SU-DHL-6 (cell line): Measurements from ENCODE around the gene GLRA1.

Experiments
- H2AFZ ChIP-seq: fragments of 200-600 bp; sonication (generic); 2 replicates; pipeline ENCODE4 v1.6.1; 2014; ENCODE audit warnings: low read depth, mild to moderate bottlenecking, moderate library complexity, mixed read lengths, antibody characterized with exemption, low read length; ENCODE audit not compliant: severe bottlenecking
- H3F3A ChIP-seq: fragments of 200-600 bp; shearing (Covaris generic); 2 replicates; pipeline ENCODE4 v1.6.0; 2016; ENCODE audit warnings: antibody characterized with exemption, mild to moderate bottlenecking; ENCODE audit not compliant: insufficient read depth
- H3K27ac ChIP-seq: fragments of 200-600 bp; sonication (generic); 2 replicates; pipeline ENCODE4 v1.5.1; 2016; ENCODE audit warnings: low read depth, mild to moderate bottlenecking, low read length, moderate library complexity, mixed read lengths
- H3K27me3 ChIP-seq: fragments of 200-600 bp; sonication (generic), shearing (Covaris generic); 2 replicates; pipeline ENCODE4 v1.6.0; 2014; ENCODE audit warnings: mild to moderate bottlenecking, low read length
- H3K36me3 ChIP-seq: fragments of 200-600 bp; sonication (generic); 2 replicates; pipeline ENCODE4 v1.6.1; 2014; ENCODE audit warnings: mild to moderate bottlenecking, low read length, mixed read lengths
- H3K4me2 ChIP-seq: fragments of 300-600, 200-600 bp; shearing (Covaris generic), sonication (generic); 2 replicates; pipeline ENCODE4 v1.6.0; 2014; ENCODE audit warnings: low read length, low read depth, mild to moderate bottlenecking; ENCODE audit not compliant: poor library complexity, severe bottlenecking
- H3K4me3 ChIP-seq: fragments of 200-600 bp; sonication (generic); 2 replicates; pipeline ENCODE4 v1.5.1; 2014; ENCODE audit warnings: antibody characterized with exemption, low read length, mild to moderate bottlenecking, mixed read lengths; ENCODE audit not compliant: insufficient read depth, poor library complexity, severe bottlenecking
- H3K79me2 ChIP-seq: fragments of 200-600 bp; sonication (generic); 2 replicates; pipeline ENCODE4 v1.6.1; 2014; ENCODE audit warnings: mild to moderate bottlenecking, low read length, moderate library complexity; ENCODE audit not compliant: insufficient read depth
- H3K9ac ChIP-seq: fragments of 200-600 bp; sonication (generic); 2 replicates; pipeline ENCODE4 v1.7.0; 2014; ENCODE audit warnings: mild to moderate bottlenecking, low read length
- H3K9me2 ChIP-seq: fragments of 200-600 bp; sonication (generic); replicated peaks from 2 replicates; pipeline ENCODE4 v1.6.1; 2014; ENCODE audit warnings: low read length; ENCODE audit not compliant: insufficient read depth
- H3K9me3 ChIP-seq: fragments of 200-600 bp; sonication (generic); 2 replicates; pipeline ENCODE4 v1.6.1; 2014; ENCODE audit warnings: low read length, mixed read lengths; ENCODE audit not compliant: insufficient read depth
- H4K20me1 ChIP-seq: fragments of 200-600 bp; sonication (generic); 2 replicates; pipeline ENCODE4 v1.6.1; 2014; ENCODE audit warnings: low read depth, mild to moderate bottlenecking, antibody characterized with exemption, low read length, moderate library complexity, mixed read lengths
- CTCF ChIP-seq: fragments of 200-600 bp; sonication (generic); IDR thresholded peaks from one replicate; pipeline ENCODE4 v1.5.1; 2017; ENCODE audit warnings: antibody characterized with exemption, mild to moderate bottlenecking, low read length, moderate library complexity; ENCODE audit not compliant: insufficient read depth, poor library complexity, severe bottlenecking
- EZH2phosphoT487 ChIP-seq: fragments of 200-600 bp; sonication (generic), shearing (Covaris generic); conservative IDR thresholded peaks from 2 replicates; pipeline ENCODE4 v1.6.1; 2018; ENCODE audit warnings: mild to moderate bottlenecking, antibody characterized with exemption, low read length, moderate library complexity, mixed read lengths

GLRA1 gene

GRCh38 chr5:151892393-151892792 lies 32.3 kb downstream of the GLRA1 start:
- Histone ChIP-seq H2AFZ (no peak overlapping the region), H3K79me2 (no peaks in the 10 kb centered on the region), H4K20me1 (no peaks in the 10 kb centered on the region), H3K9ac (no peak overlapping the region), H3F3A (no peaks in the 10 kb centered on the region), H3K4me3 (no peak overlapping the region), H3K36me3 (no peaks in the 10 kb centered on the region), H3K27ac (no peak overlapping the region), H3K9me2 (no peaks in the 10 kb centered on the region), H3K9me3 (no peaks in the 10 kb centered on the region), H3K4me2 (no peak overlapping the region), H3K27me3 (no peaks in the 10 kb centered on the region)
- TF ChIP-seq CTCF = no peak
- TF ChIP-seq EZH2phosphoT487 = no peak

GRCh38 chr5:151890299-151890698 lies 34.4 kb downstream of the GLRA1 start:
- no peaks in the 10 kb centered on the region for H4K20me1 ChIP-seq
- H3K4me2 ChIP-seq = no peak overlapping the region
- H3K9ac ChIP-seq = no peak overlapping the region
- H3F3A ChIP-seq = no peaks in the 10 kb centered on the region
- H2AFZ ChIP-seq = no peak overlapping the region
- TF ChIP-seq CTCF (no peak), EZH2phosphoT487 (no peak)
- H3K79me2 ChIP-seq = no peaks in the 10 kb centered on the region
- no peaks in the 10 kb centered on the region for H3K9me2 ChIP-seq
- no peaks in the 10 kb centered on the region for H3K27me3 ChIP-seq
- no peak overlapping the region for H3K4me3 ChIP-seq
- H3K9me3 ChIP-seq = no peaks in the 10 kb centered on the region
- no peaks in the 10 kb centered on the region for H3K36me3 ChIP-seq
- H3K27ac ChIP-seq = no peak overlapping the region

- H2AFZ ChIP-seq = no peak overlapping the region
- no peaks in the 10 kb centered on the region for H3K79me2 ChIP-seq
- H3K9me2 ChIP-seq = no peaks in the 10 kb centered on the region
- TF ChIP-seq EZH2phosphoT487 (no peak), CTCF (no peak)
- H3K27ac ChIP-seq = no peak overlapping the region
- no peak overlapping the region for H3K9ac ChIP-seq
- H3F3A ChIP-seq = no peaks in the 10 kb centered on the region
- no peaks in the 10 kb centered on the region for H3K9me3 ChIP-seq
- H3K4me2 ChIP-seq = no peak overlapping the region
- no peak overlapping the region for H3K4me3 ChIP-seq
- no peaks in the 10 kb centered on the region for H3K36me3 ChIP-seq
- no peaks in the 10 kb centered on the region for H4K20me1 ChIP-seq
- no peaks in the 10 kb centered on the region for H3K27me3 ChIP-seq
These were observed 35.0 kb downstream of the GLRA1 start for GRCh38 chr5:151889614-151890013.
